Bronchial epithelial cell (primary cell): ENCODE data around the gene DNAJC27. TPM values are rescaled to one million over a fixed set of nuclear protein-coding genes. Genes with fewer than 3 reads are reported as not detected.

Experiments used
- DNase-seq: peaks from one replicate; pipeline ENCODE4 v3.0.0-alpha.2; 2010; ENCODE audit warnings: low read depth
- FAIRE-seq: peaks from 2 replicates; lab custom pipeline; 2011; peaks lifted over from hg19 to GRCh38; lab: Jason Lieb, UNC
- H3K27me3 ChIP-seq: 2 replicates; pipeline ENCODE4 v1.5.1; 2011; ENCODE audit warnings: low read length; ENCODE audit not compliant: control insufficient read depth, insufficient read depth
- H3K36me3 ChIP-seq: 2 replicates; pipeline ENCODE4 v1.5.1; 2011; ENCODE audit warnings: low read length; ENCODE audit not compliant: control insufficient read depth, insufficient read depth
- H3K4me3 ChIP-seq: 2 replicates; pipeline ENCODE4 v1.5.1; 2011; ENCODE audit warnings: mild to moderate bottlenecking, low read depth, low read length, control low read depth
- total RNA-seq: library from RNA; depleted of rRNA; stranded (reverse); fragments of >200 nt; gene quantifications from 2 replicates; pipeline ENCODE4 v1.2.1, GENCODE V29; 2014
- TF ChIP-seq, protein P1 (sequence below): IDR thresholded peaks from 2 replicates; pipeline ENCODE4 v1.5.1; 2011; ENCODE audit warnings: mild to moderate bottlenecking, moderate library complexity, low read length, control low read depth, inconsistent platforms; ENCODE audit not compliant: insufficient read depth, severe bottlenecking

The DNAJC27 gene
- total RNA-seq, 1 donor from 2014 or later, result 5.3 TPM

DNA sequence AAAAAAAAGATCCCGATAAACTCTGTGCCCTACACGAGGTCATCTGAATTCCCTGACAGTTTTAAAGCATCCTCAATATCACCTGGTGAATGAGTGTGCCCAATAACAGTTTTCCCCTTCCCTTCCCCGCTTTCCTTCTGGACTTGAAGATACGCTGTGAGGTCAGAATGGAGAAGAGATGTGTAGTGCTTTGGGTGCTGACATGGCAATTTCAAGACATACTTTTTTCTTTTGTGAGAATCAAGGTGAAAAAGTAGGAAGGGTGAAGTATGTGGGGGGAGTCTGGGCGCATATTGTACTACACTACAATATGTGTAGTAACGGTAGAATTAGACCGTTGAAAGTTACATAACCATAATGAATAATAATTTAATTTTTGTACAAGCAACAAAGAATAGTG lies 21.7 kb downstream of the DNAJC27 start:
- FAIRE-seq (no peak), DNase-seq (no peak)
- H3K36me3 ChIP-seq, result no peaks in the 10 kb centered on the region
- TF ChIP-seq, protein P1, sequence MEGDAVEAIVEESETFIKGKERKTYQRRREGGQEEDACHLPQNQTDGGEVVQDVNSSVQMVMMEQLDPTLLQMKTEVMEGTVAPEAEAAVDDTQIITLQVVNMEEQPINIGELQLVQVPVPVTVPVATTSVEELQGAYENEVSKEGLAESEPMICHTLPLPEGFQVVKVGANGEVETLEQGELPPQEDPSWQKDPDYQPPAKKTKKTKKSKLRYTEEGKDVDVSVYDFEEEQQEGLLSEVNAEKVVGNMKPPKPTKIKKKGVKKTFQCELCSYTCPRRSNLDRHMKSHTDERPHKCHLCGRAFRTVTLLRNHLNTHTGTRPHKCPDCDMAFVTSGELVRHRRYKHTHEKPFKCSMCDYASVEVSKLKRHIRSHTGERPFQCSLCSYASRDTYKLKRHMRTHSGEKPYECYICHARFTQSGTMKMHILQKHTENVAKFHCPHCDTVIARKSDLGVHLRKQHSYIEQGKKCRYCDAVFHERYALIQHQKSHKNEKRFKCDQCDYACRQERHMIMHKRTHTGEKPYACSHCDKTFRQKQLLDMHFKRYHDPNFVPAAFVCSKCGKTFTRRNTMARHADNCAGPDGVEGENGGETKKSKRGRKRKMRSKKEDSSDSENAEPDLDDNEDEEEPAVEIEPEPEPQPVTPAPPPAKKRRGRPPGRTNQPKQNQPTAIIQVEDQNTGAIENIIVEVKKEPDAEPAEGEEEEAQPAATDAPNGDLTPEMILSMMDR, result no peak
- no peaks in the 10 kb centered on the region for H3K27me3 ChIP-seq
- H3K4me3 ChIP-seq, result no peak overlapping the region

DNA sequence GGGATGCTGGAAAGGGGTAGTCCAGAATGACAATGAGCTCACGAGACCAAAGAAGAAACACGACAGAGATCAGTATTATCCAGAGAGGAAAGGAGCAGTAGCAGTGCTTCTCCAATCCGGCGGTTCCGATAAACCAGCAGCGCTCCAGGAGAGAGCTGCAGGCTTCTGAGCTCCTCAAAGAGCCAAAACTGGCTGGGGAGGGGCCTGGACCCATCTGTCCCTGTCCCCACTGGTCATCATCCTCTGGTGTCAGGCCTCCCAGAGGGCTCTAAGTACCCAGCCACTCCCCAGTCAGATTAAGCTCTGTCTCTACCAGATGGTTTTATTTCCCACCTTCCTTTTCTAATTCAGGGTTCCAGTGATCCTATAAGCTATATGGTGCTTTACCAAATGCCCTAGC lies 23.2 kb downstream of the DNAJC27 start:
- no peaks in the 10 kb centered on the region for H3K27me3 ChIP-seq
- DNase-seq (no peak), FAIRE-seq (no peak)
- H3K4me3 ChIP-seq, result no peak overlapping the region
- H3K36me3 ChIP-seq, result no peaks in the 10 kb centered on the region
- TF ChIP-seq, protein P1, result no peak

DNA sequence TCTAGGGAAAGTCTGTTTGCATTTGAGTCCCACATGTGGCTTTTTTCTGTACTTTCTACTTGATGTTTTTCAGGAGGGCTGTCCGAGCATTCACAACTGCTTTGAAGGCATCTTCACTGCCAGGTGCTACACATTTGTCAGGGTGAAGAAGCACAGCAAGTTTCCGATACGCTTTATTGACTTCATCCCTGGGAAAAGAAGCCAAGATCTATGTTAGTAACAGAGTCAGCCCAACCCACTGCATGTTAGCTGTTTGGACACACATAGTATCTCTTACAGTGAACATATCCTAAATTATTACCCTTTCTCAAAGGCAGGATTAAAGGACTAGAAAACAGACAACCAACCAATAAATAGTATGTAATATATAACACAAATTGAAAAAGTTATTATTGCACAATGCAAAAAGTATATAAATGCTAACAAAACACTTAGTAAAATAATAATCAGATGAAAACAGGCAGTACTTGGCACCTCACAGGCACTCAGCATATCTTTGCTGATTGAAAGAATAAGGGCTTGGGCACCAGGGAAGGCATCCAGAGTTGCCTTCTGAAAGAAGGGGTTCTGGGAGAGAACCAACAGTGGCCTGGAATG lies 24.1 kb downstream of the DNAJC27 start:
- DNase-seq (no peak), FAIRE-seq (no peak)
- Histone ChIP-seq H3K36me3 (no peaks in the 10 kb centered on the region), H3K27me3 (no peaks in the 10 kb centered on the region), H3K4me3 (no peak overlapping the region)
- TF ChIP-seq, protein P1, result no peak

DNA sequence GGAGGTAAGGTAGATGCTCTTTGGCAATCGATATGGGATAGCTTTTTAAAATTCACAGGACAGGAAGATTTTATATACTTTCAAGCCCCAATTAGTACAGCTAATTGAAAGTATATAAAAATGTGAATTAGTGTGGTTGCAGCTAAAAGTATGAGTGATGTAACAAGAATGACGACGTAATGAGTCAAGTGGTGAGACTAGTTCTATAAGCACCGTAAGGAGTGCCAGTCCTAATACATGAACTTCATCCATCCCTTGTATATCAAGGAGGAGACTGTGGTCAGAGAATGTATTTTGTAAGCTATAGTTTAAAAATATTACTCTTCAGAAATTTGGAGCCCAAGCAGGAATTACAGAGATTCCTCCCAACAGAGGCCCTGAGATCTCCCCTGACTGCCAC lies 25.8 kb downstream of the DNAJC27 start:
- DNase-seq, result peak; percentile 77
- Histone ChIP-seq H3K27me3 (no peaks in the 10 kb centered on the region), H3K36me3 (no peaks in the 10 kb centered on the region), H3K4me3 (no peak overlapping the region)
- FAIRE-seq, result no peak
- TF ChIP-seq, protein P1, result no peak

DNA sequence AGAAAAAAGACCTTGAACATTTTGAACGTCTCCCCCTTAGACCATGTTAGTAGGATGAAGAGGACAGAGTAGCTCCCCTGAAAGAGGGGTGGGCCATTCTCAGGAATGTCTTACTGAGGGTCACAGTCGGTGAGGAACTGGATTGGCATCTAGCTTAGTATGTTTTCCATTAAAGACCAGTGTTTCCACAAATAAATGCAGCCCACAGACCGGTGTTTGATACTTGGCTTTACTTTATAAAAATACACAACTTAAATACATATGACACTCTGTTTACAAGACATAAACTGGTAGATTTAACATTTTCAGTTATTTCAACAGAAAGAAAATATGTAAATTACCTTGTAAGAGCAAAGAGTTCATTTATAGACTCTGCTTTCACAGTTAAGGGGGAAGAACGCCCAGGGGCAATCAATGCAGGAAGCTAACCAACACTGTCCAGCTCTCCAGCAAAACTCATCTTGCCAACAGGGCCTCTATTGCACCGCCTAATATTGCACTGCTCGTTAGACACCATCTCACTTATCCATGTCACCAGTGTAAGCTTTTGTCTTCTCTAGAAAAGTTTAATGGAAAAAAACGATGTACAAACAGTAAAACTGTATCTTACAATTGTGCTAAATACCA lies 28.2 kb downstream of the DNAJC27 start:
- TF ChIP-seq, protein P1, result no peak
- FAIRE-seq (no peak), DNase-seq (no peak)
- H3K27me3 ChIP-seq, result no peaks in the 10 kb centered on the region
- no peak overlapping the region for H3K4me3 ChIP-seq
- H3K36me3 ChIP-seq, result no peaks in the 10 kb centered on the region
